GM19193 (cell line): Measurements from ENCODE around the gene CYP2U1.

Source experiments
- POLR2A ChIP-seq: IDR thresholded peaks from 4 replicates; pipeline ENCODE4 v1.6.1; 2011; ENCODE audit not compliant: insufficient read depth, insufficient read length; ENCODE audit errors: extremely low read depth

CYP2U1 gene

GRCh38 chr4:107970063-107970798, 38.9 kb downstream of the CYP2U1 start:
- no peak for TF ChIP-seq POLR2A

- TF ChIP-seq POLR2A = no peak
Measured at GRCh38 chr4:107972605-107973004, 41.3 kb downstream of the CYP2U1 start.

GRCh38 chr4:107974523-107974922, 43.2 kb downstream of the CYP2U1 start:
- no peak for TF ChIP-seq POLR2A

GRCh38 chr4:107977482-107977881, 46.1 kb downstream of the CYP2U1 start:
- TF ChIP-seq POLR2A = no peak

- no peak for TF ChIP-seq POLR2A
Measured at GRCh38 chr4:107977966-107978705, 46.8 kb downstream of the CYP2U1 start.

GRCh38 chr4:107978716-107979451, 47.5 kb downstream of the CYP2U1 start:
- TF ChIP-seq POLR2A = no peak

DNA sequence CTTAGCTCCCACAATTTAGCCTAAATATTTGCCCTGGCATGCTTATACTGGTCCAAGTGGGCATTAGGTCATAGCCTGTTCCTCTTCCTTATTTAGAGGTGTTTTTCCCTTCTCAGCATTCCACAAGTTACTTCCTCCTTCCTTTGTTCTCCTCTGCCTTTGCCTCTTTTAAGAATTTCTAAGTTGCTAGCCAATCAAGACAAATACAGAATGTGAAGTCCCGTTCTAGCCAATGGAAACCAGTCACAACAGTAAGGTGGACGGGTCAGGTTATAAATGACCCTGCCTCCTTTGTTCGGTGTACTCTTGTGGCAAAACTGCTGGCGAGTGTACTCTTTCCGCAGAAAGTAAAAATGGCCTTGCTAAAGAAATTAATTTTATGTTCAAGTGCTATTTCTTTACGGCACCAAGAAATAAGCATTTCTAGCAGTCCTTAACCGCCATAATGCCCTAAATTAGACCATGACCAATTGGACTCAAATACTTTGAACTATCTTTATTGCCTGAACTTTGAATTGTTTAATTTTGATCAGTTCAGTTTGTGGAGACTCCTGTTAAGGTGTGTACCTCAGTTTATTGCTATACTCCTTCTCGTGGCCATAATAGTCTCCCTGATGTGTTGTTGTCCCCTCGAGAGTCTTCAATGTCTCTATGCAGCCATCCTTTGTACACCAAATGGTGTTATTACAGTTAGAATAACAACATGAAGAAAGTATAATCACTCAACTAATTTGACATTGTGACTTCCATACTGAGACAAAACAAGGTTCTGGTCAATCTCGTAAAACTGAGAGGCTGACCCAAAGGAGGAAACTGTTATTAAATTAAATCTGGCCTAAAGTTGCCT, 56.8 kb downstream of the CYP2U1 start:
- no peak for TF ChIP-seq POLR2A

- TF ChIP-seq POLR2A = no peak
Measured at GRCh38 chr4:107988763-107989035, 57.4 kb downstream of the CYP2U1 start.

GRCh38 chr4:107989162-107989536, 57.8 kb downstream of the CYP2U1 start:
- TF ChIP-seq POLR2A = no peak

DNA sequence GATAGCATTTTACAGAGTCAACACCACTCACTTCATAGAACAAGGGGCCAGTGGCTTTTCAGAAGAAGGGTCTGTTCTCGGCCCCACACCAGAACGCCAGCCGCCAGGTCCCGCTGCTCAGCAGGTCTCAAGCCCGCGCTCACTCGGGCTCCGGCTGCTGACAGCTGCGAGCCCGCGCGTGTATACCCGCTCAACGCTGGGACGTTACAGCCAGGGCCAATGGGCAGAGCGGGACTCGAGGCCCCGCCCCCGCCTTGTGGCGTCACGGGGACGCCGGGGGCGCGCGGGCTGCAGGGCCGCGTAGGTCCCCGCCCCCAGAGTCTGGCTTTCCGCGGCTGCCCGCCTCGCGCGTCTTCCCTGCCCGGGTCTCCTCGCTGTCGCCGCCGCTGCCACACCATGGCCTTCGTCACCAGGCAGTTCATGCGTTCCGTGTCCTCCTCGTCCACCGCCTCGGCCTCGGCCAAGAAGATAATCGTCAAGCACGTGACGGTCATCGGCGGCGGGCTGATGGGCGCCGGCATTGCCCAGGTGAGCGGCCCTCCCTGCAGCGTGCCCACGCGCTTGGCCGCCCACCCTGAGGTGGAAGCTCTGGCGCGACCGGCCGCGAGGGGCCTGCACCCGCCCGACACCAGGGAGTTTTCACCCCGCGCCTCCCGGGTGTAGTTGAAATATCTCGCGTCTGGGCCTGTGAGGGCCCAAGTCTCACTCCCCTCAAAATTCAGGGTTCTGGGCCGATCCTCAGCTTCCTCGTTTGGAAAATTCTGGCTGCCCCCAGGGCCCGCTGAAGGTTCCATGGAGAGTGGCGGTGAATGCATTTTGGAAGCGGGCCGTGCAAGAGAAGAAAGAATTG, 58.4 kb downstream of the CYP2U1 start, which contains the start of gene HADH:
Gene HADH (plus strand): TSS at position 353 of the 850 bp plus-strand sequence. CDS start 44 bp downstream, at position 397.
- TF ChIP-seq POLR2A = peak; percentile 82

DNA sequence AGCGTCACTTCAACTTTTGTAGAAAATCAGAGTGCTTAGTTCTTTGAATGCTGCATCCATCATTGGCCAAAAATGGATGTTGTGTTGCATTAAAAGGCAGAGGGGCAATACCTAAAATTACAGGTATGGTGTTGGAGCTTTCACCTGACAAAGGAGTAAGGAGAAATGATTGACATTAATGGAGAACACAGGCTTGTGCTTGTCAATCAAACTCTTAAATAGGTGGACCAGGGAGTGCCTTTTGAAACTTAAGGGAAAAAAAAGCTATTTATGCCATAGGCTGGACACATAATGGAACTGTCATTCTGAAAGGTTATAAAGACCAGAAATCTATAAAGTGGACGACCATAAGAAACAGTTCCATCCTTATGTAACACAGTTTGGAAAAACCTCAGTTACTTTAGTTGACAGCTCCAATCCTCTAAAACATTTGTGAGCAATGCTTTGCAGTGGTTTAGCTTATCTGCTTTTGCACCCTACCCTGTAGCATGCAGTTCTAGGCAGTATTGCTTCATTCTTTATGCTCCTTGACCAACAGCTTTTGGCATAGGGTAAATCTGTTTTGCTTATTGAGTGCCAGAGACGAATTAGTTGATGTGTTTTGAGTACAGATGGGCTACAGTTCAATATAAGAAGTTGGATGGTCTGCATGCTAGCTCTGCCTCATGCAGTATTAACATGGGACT, 60.7 kb downstream of the CYP2U1 start:
- TF ChIP-seq POLR2A = no peak

DNA sequence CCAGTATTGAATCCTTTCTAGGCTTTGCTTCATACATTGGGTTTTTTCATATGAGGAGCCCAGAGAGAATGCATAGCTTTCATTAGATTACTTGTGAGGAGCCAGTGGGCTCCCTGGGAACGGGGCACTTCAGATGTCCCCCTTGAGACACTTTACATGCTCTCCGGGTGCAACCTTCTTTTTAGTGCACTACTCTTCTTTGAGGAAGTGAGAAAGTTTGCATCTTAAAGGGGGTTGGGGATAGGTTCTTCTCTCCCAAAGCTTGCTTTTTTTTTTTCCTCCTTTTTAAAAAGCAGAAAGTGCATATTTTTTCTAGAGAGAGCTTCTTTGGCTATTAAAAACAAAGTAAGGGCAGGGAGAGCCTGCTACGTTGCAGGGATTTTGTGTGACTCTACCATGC, 62.6 kb downstream of the CYP2U1 start:
- no peak for TF ChIP-seq POLR2A

DNA sequence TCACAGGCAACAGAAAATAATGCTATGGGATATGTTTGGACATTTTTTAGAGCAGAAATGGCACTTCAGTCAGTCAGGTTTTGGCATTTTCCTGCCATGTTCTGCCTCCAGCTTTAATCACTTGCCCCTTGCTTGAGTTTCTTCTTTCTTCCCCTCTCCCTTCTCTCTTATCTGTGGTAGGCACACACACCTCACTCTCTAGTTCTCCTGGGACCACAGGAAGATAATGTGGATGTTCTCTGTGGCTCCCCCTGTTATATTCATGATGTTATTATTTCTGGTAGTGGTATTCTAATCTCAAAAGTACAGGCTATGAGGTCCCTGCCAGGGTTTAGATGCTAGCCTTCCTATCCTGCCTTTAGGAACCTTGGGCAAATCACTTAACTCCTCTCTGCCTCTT, 63.5 kb downstream of the CYP2U1 start:
- TF ChIP-seq POLR2A = no peak
